SK-N-MC (cell line): ENCODE results near the gene TSPOAP1.

ENCODE experiments used
- EZH2 ChIP-seq: fragments of 200-600 bp; sonication (generic); IDR thresholded peaks from one replicate; pipeline ENCODE4 v1.6.1; 2017; ENCODE audit warnings: antibody characterized with exemption
- POLR2AphosphoS5 ChIP-seq: IDR thresholded peaks from 2 replicates; pipeline ENCODE4 v1.6.1; 2012; ENCODE audit warnings: mild to moderate bottlenecking, low read depth, low read length, borderline replicate concordance

DNA sequence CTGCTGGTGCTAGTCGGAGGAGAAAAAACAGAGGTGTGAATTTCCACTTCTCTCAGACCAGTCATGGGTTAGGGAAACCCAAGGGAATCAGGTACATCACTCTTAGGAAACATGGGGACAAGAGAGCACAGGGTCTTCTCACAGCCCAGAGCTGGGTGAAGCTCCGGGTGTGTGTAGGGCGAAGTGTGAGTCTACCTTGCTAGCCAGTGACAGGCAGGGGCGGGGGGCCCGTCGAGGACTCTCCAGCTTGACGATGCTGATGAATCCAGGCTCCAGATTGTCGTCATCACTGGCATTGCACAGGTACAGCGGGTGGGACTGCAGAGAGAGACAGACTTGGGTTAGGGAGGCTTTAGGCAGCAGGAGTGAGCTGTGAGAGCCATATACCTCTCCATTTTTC, 42.1 kb upstream of the TSPOAP1 start:
- TF ChIP-seq EZH2 (no peak), POLR2AphosphoS5 (no peak)
